Mesenchymal stem cell (in vitro differentiated cells and primary cell): ENCODE measurements around the gene TEAD1.

Experiments used
- DNase-seq: peaks from one replicate; pipeline ENCODE4 v3.0.0-alpha.2; 2013
- H2AFZ ChIP-seq: one replicate; pipeline ENCODE4 v1.6.1; 2013; ENCODE audit warnings: low read depth, mild to moderate bottlenecking, control low read depth, inconsistent platforms, low read length, moderate library complexity
- H2AK5ac ChIP-seq: 2 replicates; pipeline ENCODE4 v1.6.1; 2013; ENCODE audit warnings: low read length, moderate library complexity, mild to moderate bottlenecking, inconsistent platforms; ENCODE audit not compliant: severe bottlenecking
- H2BK120ac ChIP-seq: one replicate; pipeline ENCODE4 v1.6.1; 2013; ENCODE audit warnings: low read depth, mild to moderate bottlenecking, inconsistent platforms, low read length, moderate library complexity
- H2BK12ac ChIP-seq, 2 experiments: one replicate each; pipeline ENCODE4 v1.6.1; 2013; ENCODE audit warnings: inconsistent platforms in 2 of 2, low read length in 2 of 2, mild to moderate bottlenecking in 2 of 2, moderate library complexity in 2 of 2, control low read depth in 1 of 2
- H2BK15ac ChIP-seq: one replicate; pipeline ENCODE4 v1.6.1; 2013; ENCODE audit warnings: mild to moderate bottlenecking, low read depth, inconsistent platforms; ENCODE audit not compliant: poor library complexity, severe bottlenecking
- H2BK5ac ChIP-seq: 2 replicates; pipeline ENCODE4 v1.6.1; 2013; ENCODE audit warnings: low read depth, mild to moderate bottlenecking, low read length, control low read depth, inconsistent platforms; ENCODE audit not compliant: poor library complexity, severe bottlenecking
- H3K14ac ChIP-seq, 2 experiments: one replicate each; pipeline ENCODE4 v1.6.1; 2013; ENCODE audit warnings: inconsistent platforms in 2 of 2, low read length in 2 of 2, control low read depth in 1 of 2, mild to moderate bottlenecking in 1 of 2, moderate library complexity in 1 of 2
- H3K18ac ChIP-seq, 2 experiments: one replicate each; pipeline ENCODE4 v1.6.1; 2013; ENCODE audit warnings: inconsistent platforms in 2 of 2, low read length in 2 of 2, control low read depth in 1 of 2, low read depth in 1 of 2, mild to moderate bottlenecking in 1 of 2
- H3K23ac ChIP-seq, 2 experiments: one replicate each; pipeline ENCODE4 v1.6.1; 2013; ENCODE audit warnings: inconsistent platforms in 2 of 2, low read length in 2 of 2, mild to moderate bottlenecking in 2 of 2, moderate library complexity in 2 of 2, control low read depth in 1 of 2
- H3K27ac ChIP-seq: 2 replicates; pipeline ENCODE4 v1.5.1; 2013; ENCODE audit warnings: mild to moderate bottlenecking, moderate library complexity, low read length, control low read depth, inconsistent platforms; ENCODE audit not compliant: poor library complexity, severe bottlenecking
- H3K27me3 ChIP-seq, 2 experiments: 2 replicates each; pipeline versions ENCODE4 v1.6.1 to v1.7.0; 2013; ENCODE audit warnings: low read length in 2 of 2, mild to moderate bottlenecking in 2 of 2, moderate library complexity in 2 of 2, control low read depth in 1 of 2, inconsistent platforms in 1 of 2; ENCODE audit not compliant: control insufficient read depth in 1 of 2, insufficient read depth in 1 of 2
- H3K36me3 ChIP-seq, 2 experiments: 2 replicates each; pipeline versions ENCODE4 v1.6.1 to v1.7.0; 2013; ENCODE audit warnings: low read length in 2 of 2, control low read depth in 1 of 2, inconsistent platforms in 1 of 2, low read depth in 1 of 2, mild to moderate bottlenecking in 1 of 2; ENCODE audit not compliant: insufficient read depth in 2 of 2, control insufficient read depth in 1 of 2
- H3K4ac ChIP-seq, 2 experiments: one replicate each; pipeline ENCODE4 v1.6.1; 2013; ENCODE audit warnings: inconsistent platforms in 2 of 2, low read length in 2 of 2, mild to moderate bottlenecking in 2 of 2, moderate library complexity in 2 of 2, control low read depth in 1 of 2, low read depth in 1 of 2
- H3K4me1 ChIP-seq: 2 replicates; pipeline ENCODE4 v1.6.1; 2013; ENCODE audit warnings: low read depth, low read length, control low read depth; ENCODE audit not compliant: control insufficient read depth, insufficient read depth
- H3K4me2 ChIP-seq: 2 replicates; pipeline ENCODE4 v1.6.1; 2013; ENCODE audit warnings: low read length, mild to moderate bottlenecking, inconsistent platforms; ENCODE audit not compliant: poor library complexity, severe bottlenecking
- H3K4me3 ChIP-seq, 2 experiments: 2 replicates each; pipeline versions ENCODE4 v1.5.1 to v1.7.0; 2013; ENCODE audit warnings: low read length in 2 of 2, mild to moderate bottlenecking in 2 of 2, control low read depth in 1 of 2, low read depth in 1 of 2; ENCODE audit not compliant: insufficient read depth in 1 of 2
- H3K79me1 ChIP-seq: replicated peaks from 2 replicates; pipeline ENCODE4 v1.6.1; 2013; ENCODE audit warnings: mild to moderate bottlenecking, control low read depth, low read length, inconsistent platforms; ENCODE audit not compliant: poor library complexity, severe bottlenecking
- H3K9ac ChIP-seq: 2 replicates; pipeline ENCODE4 v1.7.0; 2013; ENCODE audit warnings: mild to moderate bottlenecking, low read length, moderate library complexity
- H3K9me3 ChIP-seq: 2 replicates; pipeline ENCODE4 v1.7.0; 2013; ENCODE audit warnings: mild to moderate bottlenecking, low read length; ENCODE audit not compliant: control insufficient read depth
- H4K8ac ChIP-seq: one replicate; pipeline ENCODE4 v1.6.1; 2013; ENCODE audit warnings: inconsistent platforms, mild to moderate bottlenecking, low read length, moderate library complexity
- H4K91ac ChIP-seq: one replicate; pipeline ENCODE4 v1.6.1; 2013; ENCODE audit warnings: mild to moderate bottlenecking, low read length, inconsistent platforms
- WGBS: methylation state at CpG from one replicate; pipeline ENCODE4 v1.1.7; 2013; ENCODE audit warnings: mixed read lengths; 5-methylcytosine and 5-hydroxymethylcytosine counted together

The TEAD1 gene

DNA sequence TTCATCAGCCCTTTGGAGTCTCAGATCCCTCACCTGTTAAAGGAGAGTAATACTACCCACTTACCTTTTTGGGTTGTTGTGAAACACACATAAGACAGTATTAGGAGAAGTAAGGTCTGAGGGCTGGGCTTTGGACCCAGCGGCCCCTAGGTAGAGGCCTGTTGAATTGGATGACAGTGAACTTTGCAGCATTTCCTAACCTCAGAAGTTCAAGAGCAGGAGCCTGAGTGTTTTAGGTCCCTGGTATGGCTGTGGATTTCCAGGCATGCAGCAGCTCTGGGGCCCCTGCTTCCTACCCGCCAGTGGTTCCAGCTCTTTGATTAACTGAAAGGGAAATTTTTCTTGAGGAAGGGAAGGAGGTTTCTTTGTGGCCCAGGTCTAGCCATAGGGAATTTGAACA is 58.9 kb downstream of the TEAD1 start:
- H3K23ac ChIP-seq: peak overlapping the region in 1 of 2 experiments; percentile 72
- H2BK12ac ChIP-seq: peak overlapping the region in 1 of 2 experiments; percentile 49
- H3K4ac ChIP-seq: peak overlapping the region in 1 of 2 experiments; percentile 28
- H2BK15ac ChIP-seq: peak overlapping the region; percentile 48
- no peaks in the 10 kb centered on the region for H3K27me3 ChIP-seq
- 93% methylated on average over 2 of the region's 2 CpGs for WGBS
- H2AK5ac ChIP-seq: peak overlapping the region; percentile 89
- no peak for DNase-seq
- no peaks in the 10 kb centered on the region for H3K9me3 ChIP-seq
- no peak overlapping the region for H4K91ac ChIP-seq
- no peak overlapping the region for H2AFZ ChIP-seq
- peaks cover 18% of the 10 kb centered on the region for H3K79me1 ChIP-seq
- no peak overlapping the region for H3K9ac ChIP-seq
- H3K4me1 ChIP-seq: peaks cover 15% of the 10 kb centered on the region
- no peak overlapping the region for H3K4me2 ChIP-seq
- H3K36me3 ChIP-seq: no peaks in the 10 kb centered on the region
- H2BK5ac ChIP-seq: no peak overlapping the region
- peak overlapping the region; percentile 49 for H4K8ac ChIP-seq
- H3K27ac ChIP-seq: no peak overlapping the region
- H3K18ac ChIP-seq: peak overlapping the region in 1 of 2 experiments; percentile 23
- no peak overlapping the region for H3K14ac ChIP-seq
- H2BK120ac ChIP-seq: no peak overlapping the region
- H3K4me3 ChIP-seq: no peak overlapping the region

DNA sequence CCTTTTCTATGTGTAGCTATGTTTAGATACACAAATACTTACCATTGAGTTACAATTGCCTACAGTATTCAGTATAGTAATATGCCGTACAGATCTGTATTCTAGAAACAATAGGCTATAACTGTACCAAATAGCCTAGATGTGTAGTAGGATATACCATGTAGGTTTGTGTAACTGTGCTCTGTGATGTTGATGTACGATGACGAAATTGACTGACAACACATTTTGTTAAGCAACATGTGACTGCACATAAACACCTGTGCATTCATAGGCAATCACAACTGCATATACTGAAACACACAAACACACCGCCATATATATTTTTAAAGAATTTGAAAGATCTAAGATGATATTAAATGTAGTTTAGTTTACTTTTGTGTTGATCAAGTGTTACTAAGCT is 60.4 kb downstream of the TEAD1 start:
- H3K18ac ChIP-seq: no peak overlapping the region
- H3K4ac ChIP-seq: no peak overlapping the region
- no peak overlapping the region for H3K14ac ChIP-seq
- H2BK15ac ChIP-seq: no peak overlapping the region
- WGBS: no CpG with 5 or more reads among the region's 4 CpGs
- no peak overlapping the region for H2BK5ac ChIP-seq
- H3K4me1 ChIP-seq: peaks cover 12% of the 10 kb centered on the region
- H4K91ac ChIP-seq: no peak overlapping the region
- no peaks in the 10 kb centered on the region for H3K27me3 ChIP-seq
- no peak overlapping the region for H3K4me2 ChIP-seq
- H2AFZ ChIP-seq: no peak overlapping the region
- no peak overlapping the region for H2AK5ac ChIP-seq
- H3K23ac ChIP-seq: no peak overlapping the region
- H3K36me3 ChIP-seq: no peaks in the 10 kb centered on the region
- peaks cover 20% of the 10 kb centered on the region for H3K79me1 ChIP-seq
- H4K8ac ChIP-seq: no peak overlapping the region
- no peak overlapping the region for H3K27ac ChIP-seq
- H3K9me3 ChIP-seq: no peaks in the 10 kb centered on the region
- no peak overlapping the region for H2BK120ac ChIP-seq
- H3K4me3 ChIP-seq: no peak overlapping the region
- no peak overlapping the region for H2BK12ac ChIP-seq
- DNase-seq: no peak
- no peak overlapping the region for H3K9ac ChIP-seq

DNA sequence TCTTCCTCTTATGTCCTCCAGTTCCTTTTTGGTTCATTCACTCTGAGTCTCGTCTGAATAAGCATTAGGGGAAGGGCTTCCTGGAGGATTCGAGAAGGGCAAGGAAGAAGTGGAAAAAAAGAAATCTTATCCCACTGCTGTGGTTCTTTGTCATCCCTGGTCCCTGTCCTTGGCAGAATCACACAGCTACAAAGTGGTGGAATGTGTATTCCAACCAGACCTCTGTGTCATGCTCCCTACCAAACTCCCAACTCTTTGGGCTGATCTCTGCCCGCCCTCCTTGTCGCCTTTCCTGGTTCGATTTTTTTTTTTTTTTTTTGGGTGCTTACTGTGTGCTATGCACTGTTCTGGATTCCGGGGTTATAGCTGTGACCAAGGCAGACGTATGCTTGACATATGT is 61.0 kb downstream of the TEAD1 start:
- Histone ChIP-seq H2BK5ac (no peak overlapping the region), H2AK5ac (no peak overlapping the region), H3K9me3 (no peaks in the 10 kb centered on the region), H3K79me1 (peaks cover 20% of the 10 kb centered on the region), H2BK120ac (no peak overlapping the region), H3K4me2 (no peak overlapping the region), H3K4me3 (no peak overlapping the region), H3K14ac (no peak overlapping the region), H3K4ac (no peak overlapping the region), H3K23ac (no peak overlapping the region), H3K27me3 (no peaks in the 10 kb centered on the region), H2AFZ (no peak overlapping the region), H4K8ac (no peak overlapping the region), H2BK15ac (no peak overlapping the region), H2BK12ac (no peak overlapping the region), H3K9ac (no peak overlapping the region), H3K4me1 (peaks cover 11% of the 10 kb centered on the region), H3K36me3 (peaks cover 0 to 4% of the 10 kb centered on the region in 2 experiments), H4K91ac (no peak overlapping the region), H3K27ac (no peak overlapping the region), H3K18ac (no peak overlapping the region)
- WGBS: 89% methylated on average over 5 of the region's 7 CpGs
- no peak for DNase-seq

DNA sequence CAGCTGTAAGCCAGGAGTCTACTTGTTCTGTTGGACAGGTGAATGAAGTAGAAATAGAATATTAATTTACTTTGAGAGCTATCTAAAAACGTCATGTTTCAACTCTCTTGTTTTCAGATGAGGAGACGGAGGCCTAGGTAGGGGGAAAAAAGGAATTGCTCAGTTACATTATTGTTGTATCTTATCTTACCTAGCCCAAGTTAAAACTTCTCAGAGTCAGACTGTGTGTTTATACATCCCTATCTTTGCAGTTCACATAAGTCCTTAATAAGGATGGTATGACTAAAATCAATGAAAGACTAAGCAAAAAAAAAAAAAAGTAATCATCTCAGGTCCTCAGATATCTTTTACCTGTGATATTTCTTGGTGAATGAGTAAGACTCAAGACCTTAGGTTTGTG is 62.8 kb downstream of the TEAD1 start:
- Histone ChIP-seq H3K27ac (no peak overlapping the region), H3K14ac (no peak overlapping the region), H3K18ac (no peak overlapping the region), H3K4ac (no peak overlapping the region), H3K4me1 (peaks cover 14% of the 10 kb centered on the region), H2BK5ac (no peak overlapping the region), H3K9me3 (no peaks in the 10 kb centered on the region), H3K36me3 (peaks cover 2 to 8% of the 10 kb centered on the region in 2 experiments), H4K8ac (no peak overlapping the region), H3K4me3 (no peak overlapping the region), H3K9ac (no peak overlapping the region), H2BK15ac (no peak overlapping the region), H4K91ac (no peak overlapping the region), H3K23ac (no peak overlapping the region), H3K79me1 (peaks cover 22% of the 10 kb centered on the region), H3K27me3 (no peaks in the 10 kb centered on the region), H2BK120ac (no peak overlapping the region), H2AFZ (no peak overlapping the region), H3K4me2 (no peak overlapping the region), H2AK5ac (no peak overlapping the region), H2BK12ac (no peak overlapping the region)
- no CpG with 5 or more reads among the region's 2 CpGs for WGBS
- no peak for DNase-seq
